Common myeloid progenitor, CD34-positive (primary cell): Measurements from ENCODE around the gene TFF3. TPM values are rescaled to one million over a fixed set of nuclear protein-coding genes. Genes with fewer than 3 reads are reported as not detected.

ENCODE experiments used
- CTCF ChIA-PET: fragments of 350-600 bp; sonication (Branson Sonifier 250); formaldehyde crosslinking; loops from one replicate; lab custom pipeline; 2021; ENCODE audit warnings: antibody characterized with exemption; lab: Charles Lee
- POLR2A ChIA-PET: fragments of 350-600 bp; sonication (Branson Sonifier 250); formaldehyde crosslinking; loops from one replicate; lab custom pipeline; 2021; ENCODE audit warnings: antibody characterized with exemption; lab: Charles Lee
- DNase-seq, 3 donors: peaks; one replicate each; pipeline versions ENCODE4 v3.0.0 to v3.0.0-alpha.2; 2013
- H3K27ac ChIP-seq, 2 experiments: 1 replicate in 1 of 2; 2 replicates in 1 of 2; pipeline ENCODE4 v1.7.0; 2013; ENCODE audit warnings: inconsistent platforms in 2 of 2, low read length in 2 of 2, mild to moderate bottlenecking in 2 of 2, low read depth in 1 of 2, moderate library complexity in 1 of 2; ENCODE audit not compliant: severe bottlenecking in 2 of 2, insufficient read depth in 1 of 2, poor library complexity in 1 of 2
- H3K27me3 ChIP-seq, 5 experiments: replicated peaks in 2 of 5; 1 replicate in 3 of 5; 2 replicates in 2 of 5; pipeline versions ENCODE4 v1.6.1 to v1.7.0; 2013; ENCODE audit warnings: low read length in 4 of 5, mild to moderate bottlenecking in 2 of 5, moderate library complexity in 2 of 5, inconsistent platforms in 1 of 5; ENCODE audit not compliant: insufficient read depth in 5 of 5, control insufficient read depth in 4 of 5
- H3K36me3 ChIP-seq, 4 experiments: 1 replicate in 2 of 4; 2 replicates in 2 of 4; pipeline versions ENCODE4 v1.6.1 to v1.7.0; 2013; ENCODE audit warnings: low read length in 3 of 4, control low read depth in 1 of 4, mild to moderate bottlenecking in 1 of 4; ENCODE audit not compliant: control insufficient read depth in 4 of 4, insufficient read depth in 4 of 4
- H3K4me1 ChIP-seq, 4 experiments: 1 replicate in 3 of 4; 2 replicates in 1 of 4; pipeline versions ENCODE4 v1.6.1 to v1.7.1; 2013; ENCODE audit warnings: low read length in 3 of 4, mild to moderate bottlenecking in 3 of 4, control low read depth in 1 of 4, inconsistent platforms in 1 of 4, moderate library complexity in 1 of 4; ENCODE audit not compliant: control insufficient read depth in 4 of 4, insufficient read depth in 4 of 4; ENCODE audit errors: control extremely low read depth in 1 of 4
- H3K4me3 ChIP-seq, 7 experiments: 1 replicate in 4 of 7; 2 replicates in 3 of 7; pipeline versions ENCODE4 v1.5.1 to v1.7.0; 2013; ENCODE audit warnings: mild to moderate bottlenecking in 7 of 7, low read length in 6 of 7, moderate library complexity in 6 of 7, inconsistent platforms in 2 of 7, low read depth in 2 of 7, control low read depth in 1 of 7; ENCODE audit not compliant: insufficient read depth in 4 of 7, control insufficient read depth in 1 of 7; ENCODE audit errors: extremely low read depth in 1 of 7
- H3K9me3 ChIP-seq, 5 experiments: 1 replicate in 4 of 5; 2 replicates in 1 of 5; pipeline versions ENCODE4 v1.6.1 to v1.7.1; 2013; ENCODE audit warnings: low read length in 4 of 5, mild to moderate bottlenecking in 2 of 5, inconsistent platforms in 1 of 5, low read depth in 1 of 5, moderate library complexity in 1 of 5; ENCODE audit not compliant: control insufficient read depth in 4 of 5, insufficient read depth in 2 of 5; ENCODE audit errors: control extremely low read depth in 1 of 5
- WGBS: methylation state at CpG from one replicate; pipeline ENCODE4 v1.1.5; 2013; ENCODE audit not compliant: insufficient coverage; 5-methylcytosine and 5-hydroxymethylcytosine counted together
- polyA plus RNA-seq: library from polyadenylated mRNA; unstranded; fragments of 120-200 nt; gene quantifications from one replicate; pipeline ENCODE4 v1.2.1, GENCODE V29; 2013

Gene TFF3
- polyA plus RNA-seq, result not detected

GRCh38 chr21:42315296-42315891 is at the start of gene TFF3:
TFF3 (minus strand) TSS chr21:42315409; CDS start chr21:42315374, 35 bp downstream.
- no peaks in the 10 kb centered on the region for H3K27me3 ChIP-seq
- H3K27ac ChIP-seq, result no peak within 1 kb of the TSS
- ChIA-PET POLR2A (no interaction called here), CTCF (interaction anchor here (1.1 to 1.3 kb wide), 2 partner anchors 20 to 22 kb away, joined by 3 to 4 read pairs; no protein-coding TSS in a partner anchor)
- no peaks in the 10 kb centered on the region for H3K9me3 ChIP-seq
- 96% methylated on average over 11 of the region's 15 CpGs for WGBS
- DNase-seq, result no peak
- no peak within 1 kb of the TSS for H3K4me3 ChIP-seq
- H3K36me3 ChIP-seq, result no peaks in the 10 kb centered on the region
- peaks cover 3 to 26% (median 13%) of the 10 kb centered on the region in 4 experiments for H3K4me1 ChIP-seq

DNA sequence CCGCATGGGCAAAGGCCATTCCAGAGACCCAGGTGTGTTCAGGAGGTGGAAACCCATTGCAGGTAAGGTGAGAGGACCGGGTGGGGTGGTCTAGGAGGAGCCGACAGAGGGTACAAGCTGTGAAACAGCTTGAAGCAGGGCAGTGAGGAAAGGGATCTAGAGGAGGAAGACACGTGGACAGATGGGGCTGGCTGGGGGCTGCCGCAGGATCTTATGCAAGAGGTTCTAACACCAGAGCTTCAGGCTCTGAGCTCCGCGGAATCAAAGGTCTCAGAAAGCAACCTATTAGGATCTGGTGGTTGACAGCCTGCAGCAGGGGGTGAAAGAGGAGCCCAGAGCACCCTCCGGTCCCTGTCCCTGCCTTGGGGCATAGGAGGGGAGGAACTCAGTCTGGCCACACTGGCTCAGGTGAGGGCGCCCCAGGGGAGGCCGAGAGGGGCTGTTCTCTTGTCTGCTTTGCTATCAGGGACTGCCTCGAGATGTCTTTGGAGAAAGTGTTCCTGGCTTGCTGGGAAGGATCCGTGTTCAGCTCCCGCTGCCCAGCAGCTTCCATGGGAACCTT is 49.2 kb upstream of the TFF3 start:
- peak in 2 of 3 donors; percentile 53 to 63 for DNase-seq
- Histone ChIP-seq H3K9me3 (peaks cover 0 to 6% (median 4%) of the 10 kb centered on the region in 5 experiments), H3K4me3 (no peak overlapping the region), H3K27ac (no peak overlapping the region), H3K4me1 (peaks cover 0 to 8% (median 6%) of the 10 kb centered on the region in 4 experiments), H3K36me3 (no peaks in the 10 kb centered on the region), H3K27me3 (peaks cover 0 to 6% (median 2%) of the 10 kb centered on the region in 5 experiments)
- CTCF ChIA-PET, result no interaction called here
- POLR2A ChIA-PET, result no interaction called here
- 66% methylated on average over 9 of the region's 13 CpGs for WGBS

GRCh38 chr21:42363312-42363711 is 48.1 kb upstream of the TFF3 start:
- Histone ChIP-seq H3K27ac (no peak overlapping the region), H3K4me1 (peaks cover 0 to 8% (median 6%) of the 10 kb centered on the region in 4 experiments), H3K4me3 (no peak overlapping the region), H3K9me3 (peaks cover 0 to 6% (median 4%) of the 10 kb centered on the region in 5 experiments), H3K27me3 (peaks cover 0 to 6% (median 2%) of the 10 kb centered on the region in 5 experiments), H3K36me3 (no peaks in the 10 kb centered on the region)
- ChIA-PET CTCF (no interaction called here), POLR2A (no interaction called here)
- 67% methylated on average over 5 of the region's 8 CpGs for WGBS
- no peak for DNase-seq

GRCh38 chr21:42362700-42363099 is 47.5 kb upstream of the TFF3 start:
- H3K4me1 ChIP-seq, result peaks cover 0 to 8% (median 6%) of the 10 kb centered on the region in 4 experiments
- 75% methylated on average over 1 of the region's 9 CpGs for WGBS
- no peak overlapping the region for H3K27ac ChIP-seq
- no peaks in the 10 kb centered on the region for H3K36me3 ChIP-seq
- H3K4me3 ChIP-seq, result no peak overlapping the region
- H3K9me3 ChIP-seq, result peaks cover 0 to 6% (median 5%) of the 10 kb centered on the region in 5 experiments
- peaks cover 0 to 6% (median 2%) of the 10 kb centered on the region in 5 experiments for H3K27me3 ChIP-seq
- POLR2A ChIA-PET, result no interaction called here
- no peak for DNase-seq
- CTCF ChIA-PET, result interaction anchor here (0.7 kb wide), 1 partner anchor 9 kb away, joined by 3 read pairs; no protein-coding TSS in a partner anchor

DNA sequence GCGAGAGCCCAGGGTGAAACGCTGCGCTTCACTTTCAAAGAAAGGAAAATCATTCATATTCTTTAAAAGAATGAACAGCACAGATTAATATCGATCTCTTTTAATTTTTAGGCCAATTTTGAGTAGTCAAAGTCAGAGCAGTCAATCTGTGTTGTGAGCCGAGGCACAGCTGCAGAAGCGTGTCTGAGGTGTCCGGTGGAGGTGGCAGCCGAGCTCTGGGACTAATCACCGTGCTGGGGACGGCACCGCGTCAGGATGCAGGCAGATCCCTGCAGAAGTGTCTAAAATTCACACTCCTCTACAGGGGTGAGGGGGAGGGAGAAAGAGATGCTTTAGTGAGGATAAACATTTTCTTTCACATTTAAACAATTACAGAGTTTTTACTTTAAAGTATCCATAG is 47.0 kb upstream of the TFF3 start:
- POLR2A ChIA-PET, result no interaction called here
- Histone ChIP-seq H3K27ac (no peak overlapping the region), H3K36me3 (no peaks in the 10 kb centered on the region), H3K9me3 (peaks cover 0 to 7% (median 6%) of the 10 kb centered on the region in 5 experiments), H3K4me1 (peaks cover 0 to 8% (median 6%) of the 10 kb centered on the region in 4 experiments), H3K4me3 (no peak overlapping the region), H3K27me3 (peaks cover 0 to 6% (median 2%) of the 10 kb centered on the region in 5 experiments)
- no peak for DNase-seq
- CTCF ChIA-PET, result interaction anchor here (0.7 to 1.3 kb wide), 2 partner anchors 8 to 52 kb away, joined by 3 to 4 read pairs; no protein-coding TSS in a partner anchor
- WGBS, result 94% methylated on average over 4 of the region's 12 CpGs

DNA sequence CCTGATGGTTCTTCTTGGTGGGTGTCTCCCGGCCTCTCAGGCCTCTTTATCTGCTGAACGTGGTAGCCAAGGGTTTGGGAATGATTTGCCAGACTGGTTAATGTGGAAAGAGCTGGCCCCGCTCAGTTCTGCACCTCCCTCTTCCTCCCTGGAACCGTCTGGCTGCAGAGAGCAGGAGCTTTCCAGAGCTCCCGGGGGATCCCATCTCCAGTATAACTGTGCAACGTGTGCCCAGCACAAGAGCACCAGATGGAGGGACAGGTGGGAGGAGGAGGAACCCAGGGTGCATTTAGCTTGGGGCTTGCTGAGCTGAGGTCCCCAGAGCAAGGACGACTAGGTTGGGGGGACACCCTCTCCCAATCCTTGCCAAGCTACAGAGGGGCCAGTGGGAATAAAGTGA is 46.1 kb upstream of the TFF3 start:
- ChIA-PET CTCF (interaction anchor here (0.7 to 1.3 kb wide), 4 partner anchors 14 to 60 kb away, joined by 3 to 4 read pairs (median 3); no protein-coding TSS in a partner anchor), POLR2A (no interaction called here)
- Histone ChIP-seq H3K27me3 (peaks cover 0 to 6% (median 2%) of the 10 kb centered on the region in 5 experiments), H3K4me3 (no peak overlapping the region), H3K4me1 (peaks cover 0 to 8% (median 6%) of the 10 kb centered on the region in 4 experiments), H3K9me3 (peaks cover 0 to 15% (median 11%) of the 10 kb centered on the region in 5 experiments), H3K36me3 (no peaks in the 10 kb centered on the region), H3K27ac (no peak overlapping the region)
- DNase-seq, result no peak
- 74% methylated on average over 5 of the region's 7 CpGs for WGBS

DNA sequence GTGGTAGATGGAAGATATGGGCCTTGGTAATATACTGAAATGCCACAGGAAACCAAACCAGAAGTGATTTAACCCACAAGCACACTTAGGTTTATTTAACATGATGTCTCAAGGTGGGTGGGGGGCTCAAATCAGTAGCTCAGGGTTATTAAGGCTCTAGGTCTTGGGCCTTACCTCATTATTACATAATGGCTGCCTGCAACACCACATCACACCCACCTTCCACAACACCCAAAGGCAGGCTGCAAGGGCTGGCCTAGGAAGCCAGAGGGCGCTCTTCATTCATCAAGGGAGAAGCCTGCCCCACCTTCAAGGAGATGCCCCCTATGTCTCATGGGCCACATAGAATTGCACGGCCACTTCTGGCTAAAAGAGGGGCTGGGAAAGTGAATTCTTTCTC is 45.1 kb upstream of the TFF3 start:
- Histone ChIP-seq H3K4me3 (no peak overlapping the region), H3K36me3 (no peaks in the 10 kb centered on the region), H3K27me3 (peaks cover 0 to 6% (median 2%) of the 10 kb centered on the region in 5 experiments), H3K9me3 (peaks cover 0 to 22% (median 13%) of the 10 kb centered on the region in 5 experiments), H3K4me1 (peaks cover 0 to 8% (median 6%) of the 10 kb centered on the region in 4 experiments), H3K27ac (no peak overlapping the region)
- WGBS, result 67% methylated on average over 2 of the region's 2 CpGs
- DNase-seq, result no peak
- POLR2A ChIA-PET, result no interaction called here
- CTCF ChIA-PET, result interaction anchor here (1.1 to 1.3 kb wide), 3 partner anchors 9 to 68 kb away, joined by 3 read pairs; no protein-coding TSS in a partner anchor
